Endothelial cell of umbilical vein (primary cell): ENCODE data around the gene TMEM269. TPM values are rescaled to one million over a fixed set of nuclear protein-coding genes. Genes with fewer than 3 reads are reported as not detected.
A peak's percentile ranks its signal among the peaks of the same experiment; 100 is the strongest.

Experiments
- BruUV-seq: library from RNA; stranded (reverse); fragments of 400-500 nt; replicated peaks from 2 replicates; lab custom pipeline; 2021; lab: Mats Ljungman, UMichigan
- CTCF ChIA-PET: fragments of 300-600, 350-600 bp; sonication (Branson Sonifier 250); formaldehyde crosslinking; loops from one replicate; lab custom pipeline; 2021; ENCODE audit warnings: antibody characterized with exemption, inconsistent platforms; lab: Charles Lee
- POLR2A ChIA-PET: fragments of 300-600, 350-600 bp; sonication (Branson Sonifier 250); formaldehyde crosslinking; loops from one replicate; lab custom pipeline; 2021; ENCODE audit warnings: antibody characterized with exemption, inconsistent platforms; lab: Charles Lee
- DNase-seq: peaks from one replicate; pipeline ENCODE4 v3.0.0-alpha.2; 2011; ENCODE audit warnings: low read depth, low spot score
- FAIRE-seq: peaks from 2 replicates; lab custom pipeline; 2011; peaks lifted over from hg19 to GRCh38; lab: Jason Lieb, UNC
- H2AFZ ChIP-seq: 2 replicates; pipeline ENCODE4 v1.6.0; 2012; ENCODE audit warnings: low read depth, low read length, control low read depth, inconsistent platforms
- H3K27ac ChIP-seq: 2 replicates; pipeline ENCODE4 v1.5.1; 2011; ENCODE audit warnings: low read depth, mild to moderate bottlenecking, control low read depth, low read length, moderate library complexity; ENCODE audit not compliant: insufficient read depth
- H3K27me3 ChIP-seq, 2 experiments: 2 replicates each; pipeline versions ENCODE4 v1.6.0 to v1.6.1; 2011; ENCODE audit warnings: low read length in 2 of 2, mixed read lengths in 1 of 2; ENCODE audit not compliant: control insufficient read depth in 2 of 2, insufficient read depth in 2 of 2
- H3K36me3 ChIP-seq, 2 experiments: 2 replicates in 1 of 2; 3 replicates in 1 of 2; pipeline ENCODE4 v1.5.1; 2011; ENCODE audit warnings: low read length in 2 of 2, mild to moderate bottlenecking in 1 of 2, moderate library complexity in 1 of 2; ENCODE audit not compliant: control insufficient read depth in 2 of 2, insufficient read depth in 2 of 2; ENCODE audit errors: extremely low read depth in 1 of 2
- H3K4me1 ChIP-seq: 3 replicates; pipeline ENCODE4 v1.5.1; 2011; ENCODE audit warnings: mild to moderate bottlenecking, low read length; ENCODE audit not compliant: control insufficient read depth, insufficient read depth; ENCODE audit errors: extremely low read depth
- H3K4me2 ChIP-seq: 2 replicates; pipeline ENCODE4 v1.6.1; 2011; ENCODE audit warnings: low read length, control low read depth, mixed read lengths; ENCODE audit not compliant: insufficient read depth
- H3K4me3 ChIP-seq, 3 experiments: fragments of 200-600 bp in 1 of 3; sonication (generic), shearing (Covaris generic) in 1 of 3; replicated peaks in 1 of 3; 2 replicates each; pipeline ENCODE4 v1.5.1; 2011 to 2016; ENCODE audit warnings: control low read depth in 3 of 3, low read length in 3 of 3, mild to moderate bottlenecking in 2 of 3, inconsistent platforms in 1 of 3, low read depth in 1 of 3, moderate library complexity in 1 of 3; ENCODE audit not compliant: insufficient read depth in 1 of 3
- H3K79me2 ChIP-seq: 2 replicates; pipeline ENCODE4 v1.6.0; 2012; ENCODE audit warnings: low read length, inconsistent platforms; ENCODE audit not compliant: control insufficient read depth, insufficient read depth
- H3K9ac ChIP-seq: replicated peaks from 2 replicates; pipeline ENCODE3; 2011; ENCODE audit warnings: low read length, control low read depth; ENCODE audit not compliant: insufficient read depth; ENCODE audit errors: extremely low read depth
- H3K9me1 ChIP-seq: replicated peaks from 3 replicates; pipeline ENCODE4 v1.6.0; 2011; ENCODE audit warnings: mild to moderate bottlenecking, low read length; ENCODE audit not compliant: control insufficient read depth, insufficient read depth; ENCODE audit errors: extremely low read depth
- H3K9me3 ChIP-seq: replicated peaks from 2 replicates; pipeline ENCODE4 v1.5.1; 2012; ENCODE audit warnings: low read length, inconsistent platforms; ENCODE audit not compliant: control insufficient read depth, insufficient read depth
- H4K20me1 ChIP-seq: replicated peaks from 2 replicates; pipeline ENCODE3; 2011; ENCODE audit warnings: mild to moderate bottlenecking, low read length; ENCODE audit not compliant: control insufficient read depth, insufficient read depth; ENCODE audit errors: extremely low read depth
- CTCF ChIP-seq, 2 donors: IDR thresholded peaks; 1 replicate in 1 of 2; 2 replicates in 1 of 2; pipeline ENCODE4 v1.5.1; 2011; ENCODE audit warnings: low read length in 2 of 2, mild to moderate bottlenecking in 2 of 2, moderate library complexity in 2 of 2, control low read depth in 1 of 2, inconsistent platforms in 1 of 2, low read depth in 1 of 2; ENCODE audit not compliant: insufficient read depth in 1 of 2; ENCODE audit errors: extremely low read depth in 1 of 2
- EZH2 ChIP-seq: IDR thresholded peaks from 2 replicates; pipeline ENCODE4 v1.6.1; 2012; ENCODE audit warnings: borderline replicate concordance, low read depth, mild to moderate bottlenecking, moderate library complexity, low read length, inconsistent platforms; ENCODE audit not compliant: severe bottlenecking
- FOS ChIP-seq: IDR thresholded peaks from 2 replicates; pipeline ENCODE4 v1.6.1; 2011; ENCODE audit warnings: mild to moderate bottlenecking, low read length, moderate library complexity, borderline replicate concordance; ENCODE audit not compliant: insufficient read depth
- GATA2 ChIP-seq: IDR thresholded peaks from 2 replicates; pipeline ENCODE4 v1.7.0; 2011; ENCODE audit warnings: low read depth, mild to moderate bottlenecking, moderate library complexity, mixed read lengths, low read length; ENCODE audit not compliant: insufficient read length, insufficient read depth
- JUN ChIP-seq: IDR thresholded peaks from 2 replicates; pipeline ENCODE4 v1.6.1; 2011; ENCODE audit warnings: borderline replicate concordance, low read depth; ENCODE audit not compliant: insufficient read length, insufficient read depth
- MYC ChIP-seq: IDR thresholded peaks from one replicate; pipeline ENCODE4 v1.6.1; 2011; ENCODE audit warnings: mild to moderate bottlenecking, low read depth, low read length
- POLR2A ChIP-seq: IDR thresholded peaks from 2 replicates; pipeline ENCODE4 v1.6.1; 2012; ENCODE audit warnings: low read depth, mild to moderate bottlenecking, control low read depth, low read length
- POLR2AphosphoS5 ChIP-seq: IDR thresholded peaks from 2 replicates; pipeline ENCODE4 v1.6.1; 2012; ENCODE audit warnings: low read depth, mild to moderate bottlenecking, control low read depth, low read length, moderate library complexity; ENCODE audit not compliant: insufficient read depth
- dilution Hi-C: fragments of 300-500 bp; cut with MboI; formaldehyde crosslinking; loops from one replicate; pipeline ENCODE4 v1.15.0; 2019; ENCODE audit warnings: low sequenced_read_pairs; ENCODE audit not compliant: extremely low pct_ligation_motif_present
- intact Hi-C: fragments of 100-400 bp; cut with micrococcal nuclease; formaldehyde crosslinking; loops from one replicate; pipeline ENCODE4 v1.10.0; 2022
- polyA plus RNA-seq, 4 experiments: library from polyadenylated mRNA; depleted of rRNA in 3 of 4; stranded (reverse) in 3 of 4; unstranded in 1 of 4; fragments of >200 nt; gene quantifications; 2 replicates each; pipeline versions ENCODE4 v1.2.1 to v1.2.3, GENCODE V29; 2011 to 2012; ENCODE audit warnings: missing spikeins in 1 of 4
- total RNA-seq: library from RNA; stranded (reverse); gene quantifications from 2 replicates; pipeline ENCODE4 v1.2.3, GENCODE V29; 2021
- TF ChIP-seq, protein P1 (sequence below): IDR thresholded peaks from 2 replicates; pipeline ENCODE4 v1.6.1; 2011; ENCODE audit not compliant: insufficient read depth, insufficient read length

TMEM269 gene
- total and polyA plus RNA-seq, 2 donors (not counting 3 experiments of a cell fraction or from before 2014, with no cell fraction given): 0.03 TPM; not detected in 1

GRCh38 chr1:42815941-42816584 is 31.3 kb downstream of the TMEM269 start:
- TF ChIP-seq, protein P1, sequence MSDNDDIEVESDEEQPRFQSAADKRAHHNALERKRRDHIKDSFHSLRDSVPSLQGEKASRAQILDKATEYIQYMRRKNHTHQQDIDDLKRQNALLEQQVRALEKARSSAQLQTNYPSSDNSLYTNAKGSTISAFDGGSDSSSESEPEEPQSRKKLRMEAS: no peak
- TF ChIP-seq GATA2 (no peak), CTCF (IDR thresholded peaks at IDR 0.05; ENCODE audit: extremely low read depth in 1 of 2, insufficient read depth in 1 of 2, low read depth in 1 of 2, low read length in 2 of 2) (no peak), POLR2AphosphoS5 (no peak), JUN (no peak), FOS (no peak), POLR2A (no peak), MYC (no peak), EZH2 (no peak)
- FAIRE-seq: no peak
- no peaks in the 10 kb centered on the region for H3K27me3 ChIP-seq
- ChIA-PET CTCF (interaction anchor here (0.9 to 3.1 kb wide), 7 partner anchors 31 to 258 kb away, joined by 3 to 16 read pairs (median 6); partner anchors contain the start of genes C1orf50, P3H1 and ZNF691), POLR2A (interaction anchor here (1.1 kb wide), 1 partner anchor 49 kb away, joined by 6 read pairs; the partner anchor contains the start of genes C1orf50 and P3H1)
- H3K36me3 ChIP-seq: no peaks in the 10 kb centered on the region
- peak overlapping the region in 2 of 3 experiments; percentile 74 to 87 for H3K4me3 ChIP-seq
- H3K9me3 ChIP-seq: no peaks in the 10 kb centered on the region
- TSS peak; percentile 35 for BruUV-seq
- peak; percentile 42 for DNase-seq
- H2AFZ ChIP-seq: peak overlapping the region; percentile 96
- dilution Hi-C loops: no loop called here
- no peaks in the 10 kb centered on the region for H4K20me1 ChIP-seq
- H3K79me2 ChIP-seq: no peaks in the 10 kb centered on the region
- peak overlapping the region; percentile 43 for H3K27ac ChIP-seq
- peak overlapping the region; percentile 85 for H3K4me2 ChIP-seq
- H3K4me1 ChIP-seq: peaks cover 18% of the 10 kb centered on the region
- H3K9me1 ChIP-seq: no peaks in the 10 kb centered on the region
- intact Hi-C loops: loop anchor here (2.0 kb wide), 2 partner anchors 31 kb away; partner anchors contain the start of genes TMEM269 and ZNF691
- peak overlapping the region; percentile 43 for H3K9ac ChIP-seq
